ENCODE measurements around the gene RBM38. TPM values are rescaled to one million over a fixed set of nuclear protein-coding genes. Genes with fewer than 3 reads are reported as not detected.

The RBM38 gene
- total and polyA plus RNA-seq, 2 of the 4 experiments (the other 2 are of a cell fraction) = 5.2 to 11.9 TPM

- no peak for DNase-seq
- H3K27me3 ChIP-seq (ENCODE audit: control insufficient read depth, insufficient read depth, low read length) = no peaks in the 10 kb centered on the region
- H3K4me3 ChIP-seq (ENCODE audit: insufficient read depth, low read depth, low read length) = no peak overlapping the region
- H3K79me1 ChIP-seq (ENCODE audit: low read depth in 1 of 2, low read length in 2 of 2) = no peaks in the 10 kb centered on the region
- no peak overlapping the region for H3K18ac ChIP-seq (ENCODE audit: low read depth, low read length)
- no peak overlapping the region for H3K56ac ChIP-seq (ENCODE audit: extremely low read depth, insufficient read depth, low read length)
- H3K9me1 ChIP-seq (ENCODE audit: insufficient read depth, low read length) = no peaks in the 10 kb centered on the region; the same call in 1 of the 2 replicates
- H4K20me1 ChIP-seq (ENCODE audit: insufficient read depth, low read length) = no peaks in the 10 kb centered on the region
- H2BK120ac ChIP-seq (ENCODE audit: low read depth, low read length) = no peak overlapping the region
- no peak for ATAC-seq (ENCODE audit: low read depth)
- no peak overlapping the region for H4K91ac ChIP-seq (ENCODE audit: insufficient read depth, low read depth, low read length)
- H3K4ac ChIP-seq (ENCODE audit: low read depth, low read length) = no peak overlapping the region
- no peak overlapping the region for H3K27ac ChIP-seq (ENCODE audit: insufficient read depth, low read length)
- intact Hi-C loops (cut with micrococcal nuclease) (no loop called here), in situ Hi-C loops (cut with MboI; ENCODE audit: low sequenced_read_pairs) (no loop called here), dilution Hi-C loops (cut with HindIII; ENCODE audit: low sequenced_read_pairs, unreplicated experiment) (no loop called here)
- H3K36me3 ChIP-seq (ENCODE audit: control insufficient read depth, insufficient read depth, low read length) = peaks cover 16% of the 10 kb centered on the region
- no peak overlapping the region for H2BK15ac ChIP-seq (ENCODE audit: low read depth, low read length)
- H2BK5ac ChIP-seq (ENCODE audit: low read depth, low read length, poor library complexity, severe bottlenecking) = no peak overlapping the region
- H3K4me1 ChIP-seq (ENCODE audit: control insufficient read depth, insufficient read depth, low read length) = peaks cover 7% of the 10 kb centered on the region; the same call in 1 of the 2 replicates
- CTCF ChIA-PET = no interaction called here
- H4K5ac ChIP-seq (ENCODE audit: low read depth, low read length) = no peak overlapping the region
- WGBS, 2 experiments (ENCODE audit: extremely low coverage in 2 of 2, insufficient read length in 1 of 2) = 100% methylated on average over 3 of the region's 15 CpGs; no CpG with 5 or more reads in 1 of the 2 experiments
- POLR2A ChIA-PET (ENCODE audit: unreplicated experiment) = no interaction called here
- no peak overlapping the region for H2BK20ac ChIP-seq (ENCODE audit: low read depth, low read length)
- H3K9me3 ChIP-seq (ENCODE audit: control insufficient read depth, insufficient read depth, low read length) = no peaks in the 10 kb centered on the region
- BruUV-seq (replicated peaks) = no TSS peak
- no peak overlapping the region for H3K4me2 ChIP-seq (ENCODE audit: low read depth, low read length)
- H4K8ac ChIP-seq (ENCODE audit: low read depth in 2 of 2, low read length in 2 of 2) = no peak overlapping the region
- no peak overlapping the region for H2AK9ac ChIP-seq (replicated peaks; ENCODE audit: low read depth, low read length, poor library complexity)
- H2AFZ ChIP-seq (replicated peaks; ENCODE audit: low read length, poor library complexity) = no peak overlapping the region
- H3K9ac ChIP-seq (ENCODE audit: low read depth, low read length) = no peak overlapping the region
- H3K23ac ChIP-seq (ENCODE audit: low read depth, low read length) = no peak overlapping the region
- no peak overlapping the region for H2AK5ac ChIP-seq (ENCODE audit: low read depth, low read length)
- TF ChIP-seq CHD1 (IDR thresholded peaks at IDR 0.05; ENCODE audit: low read depth, low read length) (no peak), RAD21 (IDR thresholded peaks at IDR 0.05; ENCODE audit: low read length) (no peak), CTCF (conservative IDR thresholded peaks at IDR 0.05; ENCODE audit: low read depth, low read length) (no peak), POLR2A (IDR thresholded peaks at IDR 0.05; ENCODE audit: low read depth, low read length) (no peak), MAZ (IDR thresholded peaks at IDR 0.05; ENCODE audit: borderline replicate concordance, low read depth, low read length) (no peak), NFE2L2 (IDR thresholded peaks at IDR 0.05; ENCODE audit: low read depth, low read length) (no peak), RFX5 (IDR thresholded peaks at IDR 0.05; ENCODE audit: low read depth, low read length) (no peak), USF2 (IDR thresholded peaks at IDR 0.05; ENCODE audit: low read depth, low read length) (no peak), MXI1 (IDR thresholded peaks at IDR 0.05; ENCODE audit: borderline replicate concordance, low read depth, low read length) (no peak), RCOR1 (IDR thresholded peaks at IDR 0.05; ENCODE audit: insufficient replicate concordance, low read length) (no peak), MAFK (IDR thresholded peaks at IDR 0.05; ENCODE audit: low read depth, low read length) (no peak), FOS (IDR thresholded peaks at IDR 0.05; ENCODE audit: low read depth, low read length) (no peak)
- TF ChIP-seq, protein P1, sequence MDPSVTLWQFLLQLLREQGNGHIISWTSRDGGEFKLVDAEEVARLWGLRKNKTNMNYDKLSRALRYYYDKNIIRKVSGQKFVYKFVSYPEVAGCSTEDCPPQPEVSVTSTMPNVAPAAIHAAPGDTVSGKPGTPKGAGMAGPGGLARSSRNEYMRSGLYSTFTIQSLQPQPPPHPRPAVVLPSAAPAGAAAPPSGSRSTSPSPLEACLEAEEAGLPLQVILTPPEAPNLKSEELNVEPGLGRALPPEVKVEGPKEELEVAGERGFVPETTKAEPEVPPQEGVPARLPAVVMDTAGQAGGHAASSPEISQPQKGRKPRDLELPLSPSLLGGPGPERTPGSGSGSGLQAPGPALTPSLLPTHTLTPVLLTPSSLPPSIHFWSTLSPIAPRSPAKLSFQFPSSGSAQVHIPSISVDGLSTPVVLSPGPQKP (IDR thresholded peaks at IDR 0.05; ENCODE audit: borderline replicate concordance, low read depth, low read length) = no peak
- H3K14ac ChIP-seq (replicated peaks; ENCODE audit: low read depth, low read length) = no peak overlapping the region
These were observed 19.3 kb downstream of the RBM38 start for GRCh38 chr20:57410398-57410920.

Data from IMR-90 (cell line).